ENCODE measurements around the gene ERAP2.

The ERAP2 gene

GRCh38 chr5:96909003-96909402, 32.7 kb downstream of the ERAP2 start:
- H3K4me1 Mint-ChIP-seq = peaks cover 6% of the 10 kb centered on the region
- ATAC-seq (replicated peaks; ENCODE audit: extremely low read depth, poor library complexity, severe bottlenecking) (no peak), DNase-seq (ENCODE audit: low spot score in 2 of 2) (no peak)
- no peak overlapping the region for H3K27ac Mint-ChIP-seq (ENCODE audit: low read depth)
- no peaks in the 10 kb centered on the region for H3K27me3 Mint-ChIP-seq
- peaks cover 60% of the 10 kb centered on the region for H3K36me3 Mint-ChIP-seq (ENCODE audit: insufficient read depth)
- H3K9me3 Mint-ChIP-seq = no peaks in the 10 kb centered on the region
- H3K4me3 Mint-ChIP-seq = no peak overlapping the region

GRCh38 chr5:96909435-96909834, 33.1 kb downstream of the ERAP2 start:
- Mint-ChIP-seq H3K9me3 (no peaks in the 10 kb centered on the region), H3K27me3 (no peaks in the 10 kb centered on the region), H3K36me3 (ENCODE audit: insufficient read depth) (peaks cover 60% of the 10 kb centered on the region), H3K4me1 (peaks cover 6% of the 10 kb centered on the region), H3K4me3 (no peak overlapping the region), H3K27ac (ENCODE audit: low read depth) (no peak overlapping the region)
- ATAC-seq (replicated peaks; ENCODE audit: extremely low read depth, poor library complexity, severe bottlenecking) = no peak
- DNase-seq (ENCODE audit: low spot score in 2 of 2) = no peak

GRCh38 chr5:96911139-96911538, 34.8 kb downstream of the ERAP2 start:
- H3K36me3 Mint-ChIP-seq (ENCODE audit: insufficient read depth) = peaks cover 59% of the 10 kb centered on the region
- no peak overlapping the region for H3K4me3 Mint-ChIP-seq
- ATAC-seq (replicated peaks; ENCODE audit: extremely low read depth, poor library complexity, severe bottlenecking) (no peak), DNase-seq (ENCODE audit: low spot score in 2 of 2) (no peak)
- peaks cover 2% of the 10 kb centered on the region for H3K4me1 Mint-ChIP-seq
- H3K9me3 Mint-ChIP-seq = no peaks in the 10 kb centered on the region
- no peaks in the 10 kb centered on the region for H3K27me3 Mint-ChIP-seq
- no peak overlapping the region for H3K27ac Mint-ChIP-seq (ENCODE audit: low read depth)

GRCh38 chr5:96913233-96913632, 36.9 kb downstream of the ERAP2 start:
- Mint-ChIP-seq H3K27ac (ENCODE audit: low read depth) (no peak overlapping the region), H3K9me3 (no peaks in the 10 kb centered on the region), H3K27me3 (no peaks in the 10 kb centered on the region), H3K4me1 (no peaks in the 10 kb centered on the region), H3K36me3 (ENCODE audit: insufficient read depth) (peaks cover 70% of the 10 kb centered on the region), H3K4me3 (no peak overlapping the region)
- ATAC-seq (replicated peaks; ENCODE audit: extremely low read depth, poor library complexity, severe bottlenecking) (no peak), DNase-seq (ENCODE audit: low spot score in 2 of 2) (no peak)

GRCh38 chr5:96919754-96920197, 43.5 kb downstream of the ERAP2 start:
- Mint-ChIP-seq H3K4me3 (no peak overlapping the region), H3K9me3 (no peaks in the 10 kb centered on the region), H3K27me3 (no peaks in the 10 kb centered on the region), H3K27ac (ENCODE audit: low read depth) (no peak overlapping the region), H3K4me1 (no peaks in the 10 kb centered on the region), H3K36me3 (ENCODE audit: insufficient read depth) (peaks cover 37% of the 10 kb centered on the region)
- ATAC-seq (replicated peaks; ENCODE audit: extremely low read depth, poor library complexity, severe bottlenecking) (peak; percentile 49), DNase-seq (ENCODE audit: low spot score in 2 of 2) (no peak)

- Mint-ChIP-seq H3K36me3 (ENCODE audit: insufficient read depth) (peaks cover 34% of the 10 kb centered on the region), H3K27me3 (no peaks in the 10 kb centered on the region), H3K4me3 (no peak overlapping the region), H3K27ac (ENCODE audit: low read depth) (peak overlapping the region; percentile 6), H3K9me3 (no peaks in the 10 kb centered on the region), H3K4me1 (no peaks in the 10 kb centered on the region)
- DNase-seq (ENCODE audit: low spot score in 2 of 2) = no peak
- no peak for ATAC-seq (replicated peaks; ENCODE audit: extremely low read depth, poor library complexity, severe bottlenecking)
Observed at GRCh38 chr5:96920744-96921355, 44.5 kb downstream of the ERAP2 start.

- no peaks in the 10 kb centered on the region for H3K9me3 Mint-ChIP-seq
- no peaks in the 10 kb centered on the region for H3K27me3 Mint-ChIP-seq
- H3K27ac Mint-ChIP-seq (ENCODE audit: low read depth) = peak overlapping the region; percentile 82
- no peaks in the 10 kb centered on the region for H3K4me1 Mint-ChIP-seq
- peaks cover 18% of the 10 kb centered on the region for H3K36me3 Mint-ChIP-seq (ENCODE audit: insufficient read depth)
- ATAC-seq (replicated peaks; ENCODE audit: extremely low read depth, poor library complexity, severe bottlenecking) (no peak), DNase-seq (ENCODE audit: low spot score in 2 of 2) (no peak)
- H3K4me3 Mint-ChIP-seq = no peak overlapping the region
Observed at GRCh38 chr5:96922499-96923244, 46.4 kb downstream of the ERAP2 start.

- H3K4me1 Mint-ChIP-seq = peaks cover 11% of the 10 kb centered on the region
- peaks cover 11% of the 10 kb centered on the region for H3K36me3 Mint-ChIP-seq (ENCODE audit: insufficient read depth)
- no peaks in the 10 kb centered on the region for H3K9me3 Mint-ChIP-seq
- ATAC-seq (replicated peaks; ENCODE audit: extremely low read depth, poor library complexity, severe bottlenecking) (no peak), DNase-seq (ENCODE audit: low spot score in 2 of 2) (no peak)
- no peaks in the 10 kb centered on the region for H3K27me3 Mint-ChIP-seq
- peak overlapping the region; percentile 82 for H3K27ac Mint-ChIP-seq (ENCODE audit: low read depth)
- H3K4me3 Mint-ChIP-seq = no peak overlapping the region
Observed at GRCh38 chr5:96924016-96924443, 47.7 kb downstream of the ERAP2 start.

GRCh38 chr5:96926276-96926675, 50.0 kb downstream of the ERAP2 start:
- DNase-seq (ENCODE audit: low spot score in 2 of 2) (no peak), ATAC-seq (replicated peaks; ENCODE audit: extremely low read depth, poor library complexity, severe bottlenecking) (no peak)
- no peak overlapping the region for H3K27ac Mint-ChIP-seq (ENCODE audit: low read depth)
- no peak overlapping the region for H3K4me3 Mint-ChIP-seq
- H3K4me1 Mint-ChIP-seq = peaks cover 26% of the 10 kb centered on the region
- peaks cover 9% of the 10 kb centered on the region for H3K36me3 Mint-ChIP-seq (ENCODE audit: insufficient read depth)
- no peaks in the 10 kb centered on the region for H3K27me3 Mint-ChIP-seq
- no peaks in the 10 kb centered on the region for H3K9me3 Mint-ChIP-seq

- Mint-ChIP-seq H3K9me3 (no peaks in the 10 kb centered on the region), H3K4me1 (peaks cover 26% of the 10 kb centered on the region), H3K36me3 (ENCODE audit: insufficient read depth) (peaks cover 5% of the 10 kb centered on the region), H3K27me3 (no peaks in the 10 kb centered on the region), H3K27ac (ENCODE audit: low read depth) (no peak overlapping the region), H3K4me3 (no peak overlapping the region)
- ATAC-seq (replicated peaks; ENCODE audit: extremely low read depth, poor library complexity, severe bottlenecking) = no peak
- no peak for DNase-seq (ENCODE audit: low spot score in 2 of 2)
Observed at GRCh38 chr5:96927008-96927407, 50.7 kb downstream of the ERAP2 start.

GRCh38 chr5:96928931-96929708, 52.8 kb downstream of the ERAP2 start:
- ATAC-seq (replicated peaks; ENCODE audit: extremely low read depth, poor library complexity, severe bottlenecking) (no peak), DNase-seq (ENCODE audit: low spot score in 2 of 2) (no peak)
- peaks cover 6% of the 10 kb centered on the region for H3K36me3 Mint-ChIP-seq (ENCODE audit: insufficient read depth)
- peaks cover 37% of the 10 kb centered on the region for H3K4me1 Mint-ChIP-seq
- no peaks in the 10 kb centered on the region for H3K27me3 Mint-ChIP-seq
- no peak overlapping the region for H3K27ac Mint-ChIP-seq (ENCODE audit: low read depth)
- no peak overlapping the region for H3K4me3 Mint-ChIP-seq
- H3K9me3 Mint-ChIP-seq = no peaks in the 10 kb centered on the region

GRCh38 chr5:96930058-96930457, 53.8 kb downstream of the ERAP2 start:
- no peak for ATAC-seq (replicated peaks; ENCODE audit: extremely low read depth, poor library complexity, severe bottlenecking)
- DNase-seq (ENCODE audit: low spot score in 2 of 2) = no peak
- Mint-ChIP-seq H3K36me3 (ENCODE audit: insufficient read depth) (peaks cover 11% of the 10 kb centered on the region), H3K4me1 (peaks cover 42% of the 10 kb centered on the region), H3K4me3 (no peak overlapping the region), H3K27ac (ENCODE audit: low read depth) (peak overlapping the region; percentile 42), H3K27me3 (no peaks in the 10 kb centered on the region), H3K9me3 (no peaks in the 10 kb centered on the region)

Measured in central memory CD8-positive, alpha-beta T cell (primary cell).